ENCODE results near the gene NDUFA8. TPM values are rescaled to one million over a fixed set of nuclear protein-coding genes. Genes with fewer than 3 reads are reported as not detected.

Gene NDUFA8
- total and polyA plus RNA-seq, 9 of the 15 experiments (the other 6 are each of a cell fraction or from before 2014, with no cell fraction given) = 105 to 212 (median 133) TPM

- Histone ChIP-seq H3K27ac (ENCODE audit: extremely low read depth, low read depth, low read length) (no peak overlapping the region), H3K36me3 (ENCODE audit: control insufficient read depth, insufficient read depth, low read length) (no peaks in the 10 kb centered on the region), H3K4me1 (replicated peaks in 1 of 2; ENCODE audit: control insufficient read depth in 2 of 2, insufficient read depth in 2 of 2, low read length in 2 of 2) (no peaks in the 10 kb centered on the region; a peak in 2 of 5 replicates), H3K4me3 (no peak overlapping the region), H3K4me2 (ENCODE audit: insufficient read depth, low read length) (peak overlapping the region; percentile 62), H3K79me2 (ENCODE audit: control insufficient read depth, insufficient read depth, low read length) (no peaks in the 10 kb centered on the region), H3K9ac (ENCODE audit: insufficient read depth in 1 of 2, low read depth in 2 of 2, low read length in 2 of 2) (no peak overlapping the region), H3K9me1 (ENCODE audit: control insufficient read depth, insufficient read depth, low read length) (no peaks in the 10 kb centered on the region), H3K27me3 (ENCODE audit: control insufficient read depth in 2 of 2, insufficient read depth in 2 of 2, low read length in 2 of 2) (peaks cover 0 to 11% of the 10 kb centered on the region in 2 experiments; a peak in 1 of 5 replicates), H4K20me1 (replicated peaks; ENCODE audit: control insufficient read depth, insufficient read depth, low read length) (no peaks in the 10 kb centered on the region), H3K9me3 (replicated peaks; ENCODE audit: control insufficient read depth, insufficient read depth, low read depth, low read length) (no peaks in the 10 kb centered on the region; the same call in 1 of the 2 replicates), H2AFZ (ENCODE audit: low read depth, low read length) (peak overlapping the region; percentile 52)
- CTCF ChIA-PET (ENCODE audit: low intra/inter-chr PET ratio) = interaction anchor here (0.7 to 3.5 kb wide), 8 partner anchors 23 to 1251 kb away, joined by 3 to 42 read pairs (median 8); no protein-coding TSS in a partner anchor
- POLR2A ChIA-PET = interaction anchor here (0.7 to 1.5 kb wide), 6 partner anchors 10 to 711 kb away, joined by 3 to 8 read pairs (median 3); no protein-coding TSS in a partner anchor
- peak; percentile 76 to 88 (median 80) for DNase-seq (ENCODE audit: extremely low read depth in 1 of 4, low spot score in 3 of 4)
- in situ Hi-C loops (cut with MboI) (loop anchor here (5.0 kb wide), 1 partner anchor 713 kb away; no protein-coding TSS in a partner anchor), intact Hi-C loops (cut with micrococcal nuclease) (loop anchor here (1.0 to 2.0 kb wide), 4 partner anchors 24 to 711 kb away; no protein-coding TSS in a partner anchor)
- BruUV-seq (replicated peaks) = no TSS peak
- ATAC-seq = peak; percentile 90
- FAIRE-seq = peak; percentile 91
- 19% methylated on average over 16 of the region's 16 CpGs for WGBS (ENCODE audit: insufficient coverage, low coverage, missing lambda C conversion rate)
- TF ChIP-seq ZNF584 (CRISPR knock-in tag; IDR thresholded peaks at IDR 0.05; ENCODE audit: low read depth) = no peak
- peak; percentile 63 for TF ChIP-seq REST (IDR thresholded peaks at IDR 0.05; ENCODE audit: borderline replicate concordance)
- no peak for TF ChIP-seq REST (CRISPR knock-in tag; IDR thresholded peaks at IDR 0.05; ENCODE audit: low read depth)
- 0 out of 2 replicates have a peak, but pooled peaks have one; percentile 29 for TF ChIP-seq CXXC5 (CRISPR knock-in tag; IDR thresholded peaks at IDR 0.05)
- TF ChIP-seq SRSF1 (IDR thresholded peaks at IDR 0.05; ENCODE audit: low read depth, low read length) = no peak
- no peak for TF ChIP-seq STAT5B (CRISPR knock-in tag; IDR thresholded peaks at IDR 0.05)
- TF ChIP-seq ZNF639 (CRISPR knock-in tag; conservative IDR thresholded peaks at IDR 0.05 in 1 of 2, IDR thresholded peaks at IDR 0.05 in 1 of 2) = 0 out of 4 replicates have a peak, but pooled peaks of 1 of the 2 experiments have one; percentile 34
- no peak for TF ChIP-seq ELF4 (CRISPR knock-in tag; IDR thresholded peaks at IDR 0.05)
- no peak for TF ChIP-seq CHCHD3 (CRISPR knock-in tag; IDR thresholded peaks at IDR 0.05)
- no peak for TF ChIP-seq ZNF124 (CRISPR knock-in tag; IDR thresholded peaks at IDR 0.05)
- TF ChIP-seq ZNF696 (CRISPR knock-in tag; conservative IDR thresholded peaks at IDR 0.05) = no peak
- no peak for TF ChIP-seq ZNF764 (CRISPR knock-in tag; IDR thresholded peaks at IDR 0.05; ENCODE audit: low read depth)
Measured at GRCh38 chr9:122099271-122099869, 60.2 kb downstream of the NDUFA8 start.

Data from K562 (cell line).